SK-N-SH (cell line): ENCODE measurements around the gene HOXA6.

ENCODE experiments used
- FOSL2 ChIP-seq: IDR thresholded peaks from 2 replicates; pipeline ENCODE4 v1.4.0; 2012; ENCODE audit warnings: low read depth, mild to moderate bottlenecking, moderate library complexity, borderline replicate concordance
- TAF1 ChIP-seq: IDR thresholded peaks from 2 replicates; pipeline ENCODE4 v1.6.1; 2012; ENCODE audit warnings: low read depth, mild to moderate bottlenecking, low read length, moderate library complexity, borderline replicate concordance
- TF ChIP-seq, protein P1 (sequence below): fragments of 200-600 bp; sonication (generic); IDR thresholded peaks from 2 replicates; pipeline ENCODE4 v1.6.1; 2017; ENCODE audit warnings: antibody characterized with exemption, mild to moderate bottlenecking, moderate library complexity

DNA sequence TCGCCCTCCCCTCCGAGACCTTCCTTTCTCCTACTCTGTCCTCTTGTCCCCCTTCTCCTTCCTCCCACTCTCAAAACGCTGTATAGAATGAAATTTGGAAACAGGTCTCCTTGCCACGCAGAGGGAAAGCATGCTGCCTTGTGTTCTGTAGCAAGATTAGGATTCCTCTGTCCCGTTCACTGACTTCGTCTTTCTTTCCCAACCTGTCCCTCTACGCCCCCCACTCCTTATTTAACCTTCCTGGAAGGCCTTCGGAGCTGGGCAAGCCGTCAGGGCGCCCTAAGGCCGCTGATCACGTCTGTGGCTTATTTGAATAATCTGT lies 16.4 kb upstream of the HOXA6 start:
- TF ChIP-seq, protein P1, sequence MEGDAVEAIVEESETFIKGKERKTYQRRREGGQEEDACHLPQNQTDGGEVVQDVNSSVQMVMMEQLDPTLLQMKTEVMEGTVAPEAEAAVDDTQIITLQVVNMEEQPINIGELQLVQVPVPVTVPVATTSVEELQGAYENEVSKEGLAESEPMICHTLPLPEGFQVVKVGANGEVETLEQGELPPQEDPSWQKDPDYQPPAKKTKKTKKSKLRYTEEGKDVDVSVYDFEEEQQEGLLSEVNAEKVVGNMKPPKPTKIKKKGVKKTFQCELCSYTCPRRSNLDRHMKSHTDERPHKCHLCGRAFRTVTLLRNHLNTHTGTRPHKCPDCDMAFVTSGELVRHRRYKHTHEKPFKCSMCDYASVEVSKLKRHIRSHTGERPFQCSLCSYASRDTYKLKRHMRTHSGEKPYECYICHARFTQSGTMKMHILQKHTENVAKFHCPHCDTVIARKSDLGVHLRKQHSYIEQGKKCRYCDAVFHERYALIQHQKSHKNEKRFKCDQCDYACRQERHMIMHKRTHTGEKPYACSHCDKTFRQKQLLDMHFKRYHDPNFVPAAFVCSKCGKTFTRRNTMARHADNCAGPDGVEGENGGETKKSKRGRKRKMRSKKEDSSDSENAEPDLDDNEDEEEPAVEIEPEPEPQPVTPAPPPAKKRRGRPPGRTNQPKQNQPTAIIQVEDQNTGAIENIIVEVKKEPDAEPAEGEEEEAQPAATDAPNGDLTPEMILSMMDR: no peak; the same call in 1 of the 2 replicates
- TF ChIP-seq TAF1 (no peak), FOSL2 (no peak)
